Keratinocyte (primary cell): Measurements from ENCODE around the gene KRTAP10-6. TPM values are rescaled to one million over a fixed set of nuclear protein-coding genes. Genes with fewer than 3 reads are reported as not detected.
"Not testable (repeated sequence)": the region's sequence is repeated elsewhere in the genome, so short reads cannot be mapped to it uniquely, and the experiment has no call there.

Experiments used
- DNase-seq: peaks from one replicate; pipeline ENCODE4 v3.0.0-alpha.2; 2011; ENCODE audit warnings: low read depth, missing footprints, low spot score
- FAIRE-seq: peaks from 2 replicates; lab custom pipeline; 2011; peaks lifted over from hg19 to GRCh38; lab: Jason Lieb, UNC
- H2AFZ ChIP-seq: 2 replicates; pipeline ENCODE4 v1.6.0; 2012; ENCODE audit warnings: low read length, control low read depth, inconsistent platforms; ENCODE audit not compliant: control insufficient read depth
- H3K27ac ChIP-seq: 2 replicates; pipeline ENCODE4 v1.5.1; 2011; ENCODE audit warnings: low read length; ENCODE audit not compliant: control insufficient read depth, insufficient read depth
- H3K27me3 ChIP-seq: 3 replicates; pipeline ENCODE4 v1.6.0; 2011; ENCODE audit warnings: low read length; ENCODE audit not compliant: control insufficient read depth, insufficient read depth; ENCODE audit errors: extremely low read depth
- H3K36me3 ChIP-seq, 2 experiments: 2 replicates in 1 of 2; 3 replicates in 1 of 2; pipeline ENCODE4 v1.5.1; 2011; ENCODE audit warnings: low read length in 2 of 2, mild to moderate bottlenecking in 1 of 2; ENCODE audit not compliant: control insufficient read depth in 2 of 2, insufficient read depth in 2 of 2; ENCODE audit errors: extremely low read depth in 1 of 2
- H3K4me1 ChIP-seq: 3 replicates; pipeline ENCODE4 v1.5.1; 2011; ENCODE audit warnings: low read length; ENCODE audit not compliant: control insufficient read depth, insufficient read depth; ENCODE audit errors: extremely low read depth
- H3K4me2 ChIP-seq: 3 replicates; pipeline ENCODE4 v1.6.0; 2011; ENCODE audit warnings: low read depth, low read length; ENCODE audit not compliant: control insufficient read depth, insufficient read depth; ENCODE audit errors: extremely low read depth
- H3K4me3 ChIP-seq, 3 experiments: fragments of 200-600 bp in 1 of 3; sonication (generic) in 1 of 3; 2 replicates in 2 of 3; 3 replicates in 1 of 3; pipeline ENCODE4 v1.5.1; 2011 to 2016; ENCODE audit warnings: low read length in 3 of 3, mild to moderate bottlenecking in 3 of 3, control low read depth in 2 of 3, inconsistent platforms in 1 of 3, low read depth in 1 of 3, mixed read lengths in 1 of 3, mixed run types in 1 of 3, moderate library complexity in 1 of 3; ENCODE audit not compliant: control insufficient read depth in 2 of 3, insufficient read depth in 2 of 3; ENCODE audit errors: extremely low read depth in 1 of 3
- H3K79me2 ChIP-seq: 2 replicates; pipeline ENCODE4 v1.6.0; 2012; ENCODE audit warnings: low read length; ENCODE audit not compliant: control insufficient read depth, insufficient read depth
- H3K9ac ChIP-seq: 3 replicates; pipeline ENCODE4 v1.6.0; 2011; ENCODE audit warnings: low read length; ENCODE audit not compliant: control insufficient read depth, insufficient read depth; ENCODE audit errors: extremely low read depth
- H3K9me1 ChIP-seq: 3 replicates; pipeline ENCODE4 v1.6.0; 2011; ENCODE audit warnings: low read length; ENCODE audit not compliant: control insufficient read depth, insufficient read depth; ENCODE audit errors: extremely low read depth
- H3K9me3 ChIP-seq: 2 replicates; pipeline ENCODE4 v1.5.1; 2012; ENCODE audit warnings: low read depth, low read length; ENCODE audit not compliant: control insufficient read depth
- H4K20me1 ChIP-seq: 3 replicates; pipeline ENCODE4 v1.6.0; 2011; ENCODE audit warnings: low read length; ENCODE audit not compliant: control insufficient read depth, insufficient read depth; ENCODE audit errors: extremely low read depth
- CTCF ChIP-seq, 3 experiments: IDR thresholded peaks in 1 of 3; conservative IDR thresholded peaks in 1 of 3; optimal IDR thresholded peaks in 1 of 3; 2 replicates in 2 of 3; 3 replicates in 1 of 3; pipeline versions ENCODE3 to v1.5.1; 2011; ENCODE audit warnings: low read length in 3 of 3, mild to moderate bottlenecking in 3 of 3, moderate library complexity in 2 of 3, control low read depth in 1 of 3, inconsistent platforms in 1 of 3; ENCODE audit not compliant: insufficient read depth in 2 of 3; ENCODE audit errors: extremely low read depth in 1 of 3
- EZH2 ChIP-seq: IDR thresholded peaks from one replicate; pipeline ENCODE4 v1.6.1; 2012; ENCODE audit warnings: inconsistent platforms, mild to moderate bottlenecking, low read length, moderate library complexity
- dilution Hi-C: fragments of 300-500 bp; cut with MboI; formaldehyde crosslinking; loops from one replicate; pipeline ENCODE4 v1.7.0; 2020; ENCODE audit warnings: low sequenced_read_pairs; ENCODE audit not compliant: extremely low pct_ligation_motif_present
- polyA plus RNA-seq, 5 experiments: library from polyadenylated mRNA; depleted of rRNA in 3 of 5; stranded (reverse) in 3 of 5; stranded (forward) in 1 of 5; unstranded in 1 of 5; fragments of >200 nt; gene quantifications; 1 replicate in 1 of 5; 2 replicates in 3 of 5; 3 replicates in 1 of 5; pipeline versions ENCODE4 v1.2.1 to v1.2.3, GENCODE V29; 2011 to 2012; ENCODE audit warnings: missing spikeins in 2 of 5, low read depth in 1 of 5, low replicate concordance in 1 of 5

KRTAP10-6 gene
- polyA plus RNA-seq, 1 donor (not counting 4 experiments of a cell fraction or from before 2014, with no cell fraction given): not detected

GRCh38 chr21:44628707-44629391 lies 36.5 kb upstream of the KRTAP10-6 start:
- Histone ChIP-seq H2AFZ (no peak overlapping the region), H3K9me1 (no peaks in the 10 kb centered on the region), H3K4me1 (no peaks in the 10 kb centered on the region), H3K27me3 (no peaks in the 10 kb centered on the region), H3K9ac (no peak overlapping the region), H3K4me3 (no peak overlapping the region), H3K27ac (no peak overlapping the region), H3K79me2 (no peaks in the 10 kb centered on the region), H3K4me2 (no peak overlapping the region), H3K9me3 (peaks cover 10% of the 10 kb centered on the region), H4K20me1 (no peaks in the 10 kb centered on the region), H3K36me3 (no peaks in the 10 kb centered on the region)
- TF ChIP-seq CTCF (optimal IDR thresholded peaks at IDR 0.05 in 1 of 3, IDR thresholded peaks at IDR 0.05 in 1 of 3, conservative IDR thresholded peaks at IDR 0.05 in 1 of 3; ENCODE audit: extremely low read depth in 1 of 3, insufficient read depth in 2 of 3, low read length in 3 of 3) (no peak), EZH2 (no peak)
- dilution Hi-C loops: no loop called here
- DNase-seq (no peak), FAIRE-seq (no peak)

- DNase-seq, FAIRE-seq, dilution Hi-C loops, H3K4me1 ChIP-seq, H3K4me2 ChIP-seq, H3K36me3 ChIP-seq, H3K27me3 ChIP-seq, H2AFZ ChIP-seq, H4K20me1 ChIP-seq, H3K9me1 ChIP-seq, H3K9ac ChIP-seq, H3K27ac ChIP-seq, H3K79me2 ChIP-seq, H3K4me3 ChIP-seq: not testable (repeated sequence)
- peaks cover 13% of the 10 kb centered on the region for H3K9me3 ChIP-seq
Measured at GRCh38 chr21:44627831-44628233, 35.5 kb upstream of the KRTAP10-6 start.

GRCh38 chr21:44627181-44627822 lies 35.0 kb upstream of the KRTAP10-6 start:
- H3K79me2 ChIP-seq, dilution Hi-C loops, H4K20me1 ChIP-seq, H2AFZ ChIP-seq, H3K4me1 ChIP-seq, H3K9ac ChIP-seq, H3K36me3 ChIP-seq, H3K27ac ChIP-seq, H3K9me1 ChIP-seq, H3K4me3 ChIP-seq, H3K27me3 ChIP-seq, FAIRE-seq, DNase-seq, H3K4me2 ChIP-seq: not testable (repeated sequence)
- peaks cover 14% of the 10 kb centered on the region for H3K9me3 ChIP-seq
